ENCODE measurements around the gene SPARC.
"Not testable (repeated sequence)": the region's sequence is repeated elsewhere in the genome, so short reads cannot be mapped to it uniquely, and the experiment has no call there.

DNA sequence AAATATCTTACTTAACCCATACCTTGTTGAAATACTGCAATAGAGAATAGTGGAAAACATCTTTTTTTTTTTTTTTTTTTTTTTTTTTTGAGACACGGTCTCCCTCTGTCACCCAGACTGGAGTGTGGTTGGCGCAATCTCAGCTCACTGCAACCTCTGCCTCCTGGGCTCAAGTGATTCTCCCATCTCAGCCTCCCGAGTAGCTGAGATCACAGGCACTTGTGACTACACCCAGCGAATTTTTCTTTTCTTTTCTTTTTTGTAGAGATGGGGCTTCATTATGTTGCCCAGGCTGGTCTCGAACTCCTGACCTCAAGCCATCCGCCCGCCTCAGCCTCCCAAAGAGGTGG, 6.6 kb downstream of the SPARC start:
- TF ChIP-seq EZH2 (IDR thresholded peaks at IDR 0.05; ENCODE audit: insufficient read depth, poor library complexity, severe bottlenecking); EZH2phosphoT487 (IDR thresholded peaks at IDR 0.05; ENCODE audit: insufficient read depth, low read depth): not testable (repeated sequence)

All from GM23248 (cell line).